K562 (cell line): ENCODE results near the gene PLA2G12B. TPM values are rescaled to one million over a fixed set of nuclear protein-coding genes. Genes with fewer than 3 reads are reported as not detected.

Experiments used
- ATAC-seq: fragments of 200-7000 bp; cut with Tn5 transposase; 3 replicates; pipeline ENCODE4 v1.9.1; 2020; ENCODE audit warnings: moderate library complexity
- BruUV-seq: library from RNA; stranded (reverse); fragments of 400-500 nt; replicated peaks from 2 replicates; lab custom pipeline; 2021; lab: Mats Ljungman, UMichigan
- CTCF ChIA-PET: fragments of 300-600 bp; formaldehyde crosslinking; extraction: SDS; loops from one replicate; lab custom pipeline; 2021; ENCODE audit warnings: low intra/inter-chr PET ratio; lab: Yijun Ruan, JAX
- POLR2A ChIA-PET: fragments of 300-600, 350-650 bp; sonication (Branson Sonifier 250); formaldehyde crosslinking; extraction: SDS; loops from one replicate; lab custom pipeline; 2021; ENCODE audit warnings: antibody characterized with exemption, inconsistent platforms; lab: Yijun Ruan, JAX
- DNase-seq, 4 experiments: peaks; one replicate each; pipeline versions ENCODE4 v3.0.0 to v3.0.0-alpha.2; 2011 to 2018; ENCODE audit warnings: low spot score in 3 of 4, mixed read lengths in 3 of 4; ENCODE audit errors: extremely low read depth in 1 of 4
- FAIRE-seq: peaks from 2 replicates; lab custom pipeline; 2011; peaks lifted over from hg19 to GRCh38; lab: Jason Lieb, UNC
- H2AFZ ChIP-seq: 2 replicates; pipeline ENCODE4 v1.6.0; 2011; ENCODE audit warnings: low read depth, low read length, control low read depth, inconsistent platforms
- H3K27ac ChIP-seq: fragments of 200-600 bp; 3 replicates; pipeline ENCODE4 v1.8.0; 2011; ENCODE audit warnings: low read depth, mild to moderate bottlenecking, control low read depth, inconsistent platforms, low read length, moderate library complexity, mixed read lengths; ENCODE audit errors: extremely low read depth
- H3K27me3 ChIP-seq, 2 experiments: fragments of 300-600 bp in 1 of 2; 2 replicates in 1 of 2; 3 replicates in 1 of 2; pipeline versions ENCODE4 v1.6.0 to v1.8.0; 2011; ENCODE audit warnings: inconsistent platforms in 2 of 2, low read length in 2 of 2, mild to moderate bottlenecking in 1 of 2, mixed read lengths in 1 of 2, moderate library complexity in 1 of 2; ENCODE audit not compliant: control insufficient read depth in 2 of 2, insufficient read depth in 2 of 2
- H3K36me3 ChIP-seq: fragments of 300-600 bp; 3 replicates; pipeline ENCODE4 v1.8.0; 2011; ENCODE audit warnings: mild to moderate bottlenecking, low read length, inconsistent platforms; ENCODE audit not compliant: control insufficient read depth, insufficient read depth
- H3K4me1 ChIP-seq, 2 experiments: fragments of 200-600 bp in 1 of 2; replicated peaks in 1 of 2; 2 replicates in 1 of 2; 3 replicates in 1 of 2; pipeline versions ENCODE4 v1.5.1 to v1.8.0; 2011; ENCODE audit warnings: inconsistent platforms in 2 of 2, low read length in 2 of 2, mild to moderate bottlenecking in 1 of 2, mixed read lengths in 1 of 2, moderate library complexity in 1 of 2; ENCODE audit not compliant: control insufficient read depth in 2 of 2, insufficient read depth in 2 of 2
- H3K4me2 ChIP-seq: 2 replicates; pipeline ENCODE4 v1.6.1; 2011; ENCODE audit warnings: low read length, control low read depth, inconsistent platforms, mixed read lengths; ENCODE audit not compliant: insufficient read depth
- H3K4me3 ChIP-seq: fragments of 200-600 bp; sonication (generic), shearing (Covaris generic); 2 replicates; pipeline ENCODE4 v1.5.1; 2016; ENCODE audit warnings: control low read depth, inconsistent platforms
- H3K79me2 ChIP-seq: fragments of 200-600 bp; 3 replicates; pipeline ENCODE4 v1.8.0; 2011; ENCODE audit warnings: low read length, inconsistent platforms; ENCODE audit not compliant: control insufficient read depth, insufficient read depth
- H3K9ac ChIP-seq, 2 experiments: 2 replicates each; pipeline versions ENCODE4 v1.6.0 to v1.6.1; 2011; ENCODE audit warnings: low read depth in 2 of 2, low read length in 2 of 2, control low read depth in 1 of 2, inconsistent platforms in 1 of 2, mild to moderate bottlenecking in 1 of 2, mixed read lengths in 1 of 2; ENCODE audit not compliant: insufficient read depth in 1 of 2
- H3K9me1 ChIP-seq: one replicate; pipeline ENCODE4 v1.6.0; 2011; ENCODE audit warnings: inconsistent platforms, mild to moderate bottlenecking, low read length, moderate library complexity; ENCODE audit not compliant: control insufficient read depth, insufficient read depth
- H3K9me3 ChIP-seq: replicated peaks from 2 replicates; pipeline ENCODE4 v1.5.1; 2011; ENCODE audit warnings: low read depth, low read length, inconsistent platforms; ENCODE audit not compliant: control insufficient read depth, insufficient read depth
- H4K20me1 ChIP-seq: replicated peaks from 2 replicates; pipeline ENCODE4 v1.6.1; 2011; ENCODE audit warnings: low read length, inconsistent platforms, mixed read lengths; ENCODE audit not compliant: control insufficient read depth, insufficient read depth
- BCLAF1 ChIP-seq, 2 experiments: fragments of 450-650 bp in 1 of 2; IDR thresholded peaks; 2 replicates each; pipeline ENCODE4 v1.6.1; 2011 to 2017; ENCODE audit warnings: low read depth in 2 of 2, antibody characterized with exemption in 1 of 2, borderline replicate concordance in 1 of 2, low read length in 1 of 2, mild to moderate bottlenecking in 1 of 2, mixed read lengths in 1 of 2; ENCODE audit not compliant: control insufficient read depth in 1 of 2
- CBX1 ChIP-seq: sonication (generic); IDR thresholded peaks from 2 replicates; pipeline ENCODE4 v1.6.1; 2016; ENCODE audit warnings: antibody characterized with exemption, low read depth, mild to moderate bottlenecking
- CBX3 ChIP-seq, 2 experiments: IDR thresholded peaks; 1 replicate in 1 of 2; 2 replicates in 1 of 2; pipeline ENCODE4 v1.6.1; 2012; ENCODE audit warnings: inconsistent platforms in 2 of 2, low read length in 2 of 2, borderline replicate concordance in 1 of 2, control low read depth in 1 of 2
- TBL1XR1 ChIP-seq, 2 experiments: IDR thresholded peaks; 2 replicates each; pipeline ENCODE4 v1.6.1; 2012; ENCODE audit warnings: improper control_type of control experiment in 2 of 2, low read length in 2 of 2, mild to moderate bottlenecking in 1 of 2
- TRIM28 ChIP-seq: fragments of 450-650 bp; IDR thresholded peaks from 2 replicates; pipeline ENCODE4 v1.6.1; 2017
- ZFP36 ChIP-seq: fragments of 150-350 bp; IDR thresholded peaks from 2 replicates; pipeline ENCODE4 v1.6.1; 2018; ENCODE audit warnings: low read length, low read depth; ENCODE audit not compliant: partially characterized antibody
- ZNF224 ChIP-seq: sonication (generic); formaldehyde crosslinking; IDR thresholded peaks from 2 replicates; pipeline ENCODE4 v1.8.0; 2022; ENCODE audit warnings: mild to moderate bottlenecking, missing genetic modification reagents
- ZNF324 ChIP-seq: fragments of 250-450 bp; sonication (Bioruptor Pico); IDR thresholded peaks from 2 replicates; pipeline ENCODE4 v1.4.0; 2020; ENCODE audit warnings: mild to moderate bottlenecking
- ZNF76 ChIP-seq: fragments of 250-450 bp; sonication (Bioruptor Pico); IDR thresholded peaks from 2 replicates; pipeline ENCODE4 v1.4.0; 2020; ENCODE audit warnings: mild to moderate bottlenecking, moderate library complexity, borderline replicate concordance
- WGBS: fragments of 100-300 bp; shearing (Covaris generic); methylation state at CpG from one replicate; pipeline ENCODE4 v1.1.6; 2016; ENCODE audit warnings: low coverage, mixed read lengths; ENCODE audit not compliant: insufficient coverage; ENCODE audit errors: missing lambda C conversion rate; 5-methylcytosine and 5-hydroxymethylcytosine counted together
- in situ Hi-C: fragments of 300-500 bp; cut with MboI; formaldehyde crosslinking; loops from 4 replicates; pipeline ENCODE4 v1.15.0; 2018; ENCODE audit warnings: inconsistent platforms, mixed read lengths
- intact Hi-C: fragments of 100-400 bp; cut with micrococcal nuclease; formaldehyde crosslinking; loops from 2 replicates; pipeline ENCODE4 v1.14.2; 2022
- polyA plus RNA-seq, 8 experiments: library from polyadenylated mRNA; depleted of rRNA in 4 of 8; stranded (reverse) in 5 of 8; unstranded in 3 of 8; fragments of >200 nt; fragmentation: Nextera tagmentation in 2 of 8; fragmentation: Illumina TruSeq in 1 of 8; extraction: Ambion mirVana in 2 of 8; extraction: Trizol in 1 of 8; gene quantifications; 2 replicates each; pipeline versions ENCODE4 v1.2.1 to v1.2.3, GENCODE V29; 2011 to 2014; ENCODE audit warnings: inconsistent platforms in 1 of 8, missing spikeins in 1 of 8
- total RNA-seq, 7 experiments: library from RNA; depleted of rRNA in 6 of 7; stranded (reverse); fragments of >200 nt in 6 of 7; fragmentation: Illumina TruSeq in 2 of 7; extraction: Trizol in 2 of 7; gene quantifications; 2 replicates each; pipeline versions ENCODE4 v1.2.1 to v1.2.3, GENCODE V29; 2011 to 2021; ENCODE audit warnings: low replicate concordance in 1 of 7
- TF ChIP-seq, protein P1 (sequence below): fragments of 450-650 bp; IDR thresholded peaks from 2 replicates; pipeline ENCODE4 v1.6.1; 2018; ENCODE audit warnings: mild to moderate bottlenecking, low read depth; ENCODE audit not compliant: partially characterized antibody

Gene PLA2G12B
- total and polyA plus RNA-seq, 9 of the 15 experiments (the other 6 are each of a cell fraction or from before 2014, with no cell fraction given) = not detected

GRCh38 chr10:72976886-72977285 is 22.3 kb upstream of the PLA2G12B start:
- no TSS peak for BruUV-seq
- Histone ChIP-seq H3K9ac (no peak overlapping the region), H3K9me1 (no peaks in the 10 kb centered on the region), H3K4me2 (no peak overlapping the region), H3K36me3 (no peaks in the 10 kb centered on the region), H3K4me3 (no peak overlapping the region), H4K20me1 (no peaks in the 10 kb centered on the region), H2AFZ (no peak overlapping the region), H3K4me1 (peaks cover 4 to 5% of the 10 kb centered on the region in 2 experiments; a peak in 3 of 5 replicates), H3K27me3 (no peaks in the 10 kb centered on the region), H3K27ac (no peak overlapping the region), H3K79me2 (no peaks in the 10 kb centered on the region), H3K9me3 (peaks cover 26% of the 10 kb centered on the region)
- TF ChIP-seq ZNF224 = no peak
- TF ChIP-seq BCLAF1 (IDR thresholded peaks at IDR 0.05; ENCODE audit: borderline replicate concordance in 1 of 2, control insufficient read depth in 1 of 2, low read depth in 2 of 2, low read length in 1 of 2) = no peak
- TF ChIP-seq TBL1XR1 (IDR thresholded peaks at IDR 0.05; ENCODE audit: low read length in 2 of 2) = no peak
- TF ChIP-seq CBX1 = no peak
- TF ChIP-seq, protein P1, sequence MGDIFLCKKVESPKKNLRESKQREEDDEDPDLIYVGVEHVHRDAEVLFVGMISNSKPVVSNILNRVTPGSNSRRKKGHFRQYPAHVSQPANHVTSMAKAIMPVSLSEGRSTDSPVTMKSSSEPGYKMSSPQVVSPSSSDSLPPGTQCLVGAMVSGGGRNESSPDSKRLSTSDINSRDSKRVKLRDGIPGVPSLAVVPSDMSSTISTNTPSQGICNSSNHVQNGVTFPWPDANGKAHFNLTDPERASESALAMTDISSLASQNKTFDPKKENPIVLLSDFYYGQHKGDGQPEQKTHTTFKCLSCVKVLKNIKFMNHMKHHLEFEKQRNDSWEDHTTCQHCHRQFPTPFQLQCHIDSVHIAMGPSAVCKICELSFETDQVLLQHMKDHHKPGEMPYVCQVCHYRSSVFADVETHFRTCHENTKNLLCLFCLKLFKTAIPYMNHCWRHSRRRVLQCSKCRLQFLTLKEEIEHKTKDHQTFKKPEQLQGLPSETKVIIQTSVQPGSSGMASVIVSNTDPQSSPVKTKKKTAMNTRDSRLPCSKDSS = peak; percentile 41
- peak; percentile 98 for TF ChIP-seq ZNF324 (CRISPR knock-in tag)
- peak; percentile 73 for TF ChIP-seq TRIM28
- no peak for TF ChIP-seq ZNF76 (CRISPR knock-in tag)
- 0 out of 3 replicates have a peak, but pooled peaks of 1 of the 2 experiments have one; percentile 21 for TF ChIP-seq CBX3 (IDR thresholded peaks at IDR 0.05; ENCODE audit: borderline replicate concordance in 1 of 2, low read length in 2 of 2)
- no peak for TF ChIP-seq ZFP36
- WGBS = 0% methylated on average over 1 of the region's 1 CpG
- FAIRE-seq (no peak), DNase-seq (no peak), ATAC-seq (no peak)
- intact Hi-C loops = no loop called here
- ChIA-PET POLR2A (no interaction called here), CTCF (no interaction called here)
- in situ Hi-C loops = no loop called here
